Measurements from ENCODE around the gene RAB19. TPM values are rescaled to one million over a fixed set of nuclear protein-coding genes. Genes with fewer than 3 reads are reported as not detected.

The RAB19 gene
- total RNA-seq (under 1 TPM in 1 of 9 donors, not detected in 8; 0.44 TPM), polyA plus RNA-seq (not detected)
- long read RNA-seq, donor 1, result 0 reads
- long read RNA-seq, donor 2, result 0 reads
- long read RNA-seq, donor 3, result 0 reads
- long read RNA-seq, donor 4, result 0 reads
- long read RNA-seq, donor 5, result 0 reads
- long read RNA-seq, donor 6, result 0 reads
- long read RNA-seq, donor 7, result 0 reads
- long read RNA-seq, donor 8, result 0 reads
- long read RNA-seq, donor 9, result 0 reads
- long read RNA-seq, donor 10, result 0 reads

GRCh38 chr7:140403878-140404564 is at the start of gene RAB19:
RAB19 (plus strand) TSS chr7:140404058; CDS start chr7:140407647, 3,589 bp downstream.
- Histone ChIP-seq H3K4me3 (peak within 1 kb of the TSS in 2 of 4 donors; percentile 23 to 57), H3K4me1 (replicated peaks in 1 of 2) (peaks cover 0 to 3% of the 10 kb centered on the region in 2 donors), H3K36me3 (replicated peaks in 1 of 2) (no peaks in the 10 kb centered on the region), H3K27me3 (no peaks in the 10 kb centered on the region), H3K27ac (no peak within 1 kb of the TSS), H3K9me3 (replicated peaks in 1 of 3) (no peaks in the 10 kb centered on the region)
- TF ChIP-seq POLR2A (IDR thresholded peaks at IDR 0.05) (no peak), CTCF (IDR thresholded peaks at IDR 0.05) (no peak)
- 7 to 13% (median 12%) methylated on average over 22 of the region's 22 CpGs for WGBS, 4 donors
- intact Hi-C loops (cut with DNase I), result no loop called here
- peak in 2 of 7 donors; percentile 13 to 23 for DNase-seq

GRCh38 chr7:140358024-140358411 is 45.8 kb upstream of the RAB19 start:
- peaks cover 0 to 4% of the 10 kb centered on the region in 2 donors for H3K36me3 ChIP-seq (replicated peaks in 1 of 2)
- intact Hi-C loops (cut with DNase I), result no loop called here
- H3K27ac ChIP-seq, result no peak overlapping the region
- no peaks in the 10 kb centered on the region for H3K9me3 ChIP-seq (replicated peaks in 1 of 3)
- DNase-seq, result no peak
- H3K27me3 ChIP-seq, result no peaks in the 10 kb centered on the region
- no peak for TF ChIP-seq CTCF (IDR thresholded peaks at IDR 0.05)
- TF ChIP-seq POLR2A (IDR thresholded peaks at IDR 0.05), result no peak
- WGBS, 4 donors, result 90 to 95% (median 91%) methylated on average over 3 of the region's 3 CpGs
- no peak overlapping the region for H3K4me3 ChIP-seq
- no peaks in the 10 kb centered on the region for H3K4me1 ChIP-seq (replicated peaks in 1 of 2)

GRCh38 chr7:140358412-140359051 is 45.3 kb upstream of the RAB19 start:
- Histone ChIP-seq H3K27ac (peak overlapping the region in 1 of 5 donors; percentile 45), H3K4me3 (no peak overlapping the region), H3K36me3 (replicated peaks in 1 of 2) (peaks cover 0 to 4% of the 10 kb centered on the region in 2 donors), H3K9me3 (replicated peaks in 1 of 3) (no peaks in the 10 kb centered on the region), H3K4me1 (replicated peaks in 1 of 2) (no peaks in the 10 kb centered on the region), H3K27me3 (no peaks in the 10 kb centered on the region)
- 76 to 91% (median 80%) methylated on average over 10 of the region's 10 CpGs for WGBS, 4 donors
- TF ChIP-seq CTCF (IDR thresholded peaks at IDR 0.05) (no peak), POLR2A (IDR thresholded peaks at IDR 0.05) (no peak)
- intact Hi-C loops (cut with DNase I), result no loop called here
- peak in 5 of 7 donors; percentile 16 to 44 (median 37) for DNase-seq

GRCh38 chr7:140360697-140361229 is 43.1 kb upstream of the RAB19 start:
- Histone ChIP-seq H3K4me3 (no peak overlapping the region), H3K27ac (no peak overlapping the region), H3K27me3 (no peaks in the 10 kb centered on the region), H3K9me3 (replicated peaks in 1 of 3) (no peaks in the 10 kb centered on the region), H3K4me1 (replicated peaks in 1 of 2) (no peaks in the 10 kb centered on the region), H3K36me3 (replicated peaks in 1 of 2) (no peaks in the 10 kb centered on the region)
- DNase-seq, result no peak
- 86 to 93% (median 89%) methylated on average over 6 of the region's 6 CpGs for WGBS, 4 donors
- TF ChIP-seq POLR2A (IDR thresholded peaks at IDR 0.05), result no peak
- TF ChIP-seq CTCF (IDR thresholded peaks at IDR 0.05), result no peak
- intact Hi-C loops (cut with DNase I), result no loop called here
